Gastroesophageal sphincter (tissue), 3 donors: ENCODE measurements around the gene PDE5A.

ENCODE experiments used
- EP300 ChIP-seq: sonication (generic); formaldehyde crosslinking; IDR thresholded peaks from one replicate; pipeline ENCODE4 v1.6.1; 2017; ENCODE audit warnings: antibody characterized with exemption, mild to moderate bottlenecking
- POLR2A ChIP-seq, 2 donors: fragments of 450-650 bp; IDR thresholded peaks; one replicate each; pipeline ENCODE4 v1.6.1; 2017; ENCODE audit warnings: antibody characterized with exemption in 2 of 2, mild to moderate bottlenecking in 2 of 2, moderate library complexity in 1 of 2
- POLR2AphosphoS5 ChIP-seq: sonication (generic); formaldehyde crosslinking; IDR thresholded peaks from one replicate; pipeline ENCODE4 v1.6.1; 2017; ENCODE audit warnings: antibody characterized with exemption
- TF ChIP-seq, protein P1 (sequence below), 4 experiments: fragments of 200-600 bp in 2 of 4; fragments of 450-650 bp in 2 of 4; sonication (generic) in 1 of 4; IDR thresholded peaks; one replicate each; pipeline ENCODE4 v1.5.1; 2017 to 2019; ENCODE audit warnings: antibody characterized with exemption in 4 of 4, mild to moderate bottlenecking in 2 of 4, moderate library complexity in 2 of 4

GRCh38 chr4:119478446-119479179, 150.0 kb downstream of the PDE5A start:
- TF ChIP-seq, protein P1, sequence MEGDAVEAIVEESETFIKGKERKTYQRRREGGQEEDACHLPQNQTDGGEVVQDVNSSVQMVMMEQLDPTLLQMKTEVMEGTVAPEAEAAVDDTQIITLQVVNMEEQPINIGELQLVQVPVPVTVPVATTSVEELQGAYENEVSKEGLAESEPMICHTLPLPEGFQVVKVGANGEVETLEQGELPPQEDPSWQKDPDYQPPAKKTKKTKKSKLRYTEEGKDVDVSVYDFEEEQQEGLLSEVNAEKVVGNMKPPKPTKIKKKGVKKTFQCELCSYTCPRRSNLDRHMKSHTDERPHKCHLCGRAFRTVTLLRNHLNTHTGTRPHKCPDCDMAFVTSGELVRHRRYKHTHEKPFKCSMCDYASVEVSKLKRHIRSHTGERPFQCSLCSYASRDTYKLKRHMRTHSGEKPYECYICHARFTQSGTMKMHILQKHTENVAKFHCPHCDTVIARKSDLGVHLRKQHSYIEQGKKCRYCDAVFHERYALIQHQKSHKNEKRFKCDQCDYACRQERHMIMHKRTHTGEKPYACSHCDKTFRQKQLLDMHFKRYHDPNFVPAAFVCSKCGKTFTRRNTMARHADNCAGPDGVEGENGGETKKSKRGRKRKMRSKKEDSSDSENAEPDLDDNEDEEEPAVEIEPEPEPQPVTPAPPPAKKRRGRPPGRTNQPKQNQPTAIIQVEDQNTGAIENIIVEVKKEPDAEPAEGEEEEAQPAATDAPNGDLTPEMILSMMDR (IDR thresholded peaks at IDR 0.05), result no peak
- TF ChIP-seq POLR2AphosphoS5, result no peak
- no peak for TF ChIP-seq POLR2A (IDR thresholded peaks at IDR 0.05)
- no peak for TF ChIP-seq EP300
